ENCODE data around the gene SORCS2.

Gene SORCS2

DNA sequence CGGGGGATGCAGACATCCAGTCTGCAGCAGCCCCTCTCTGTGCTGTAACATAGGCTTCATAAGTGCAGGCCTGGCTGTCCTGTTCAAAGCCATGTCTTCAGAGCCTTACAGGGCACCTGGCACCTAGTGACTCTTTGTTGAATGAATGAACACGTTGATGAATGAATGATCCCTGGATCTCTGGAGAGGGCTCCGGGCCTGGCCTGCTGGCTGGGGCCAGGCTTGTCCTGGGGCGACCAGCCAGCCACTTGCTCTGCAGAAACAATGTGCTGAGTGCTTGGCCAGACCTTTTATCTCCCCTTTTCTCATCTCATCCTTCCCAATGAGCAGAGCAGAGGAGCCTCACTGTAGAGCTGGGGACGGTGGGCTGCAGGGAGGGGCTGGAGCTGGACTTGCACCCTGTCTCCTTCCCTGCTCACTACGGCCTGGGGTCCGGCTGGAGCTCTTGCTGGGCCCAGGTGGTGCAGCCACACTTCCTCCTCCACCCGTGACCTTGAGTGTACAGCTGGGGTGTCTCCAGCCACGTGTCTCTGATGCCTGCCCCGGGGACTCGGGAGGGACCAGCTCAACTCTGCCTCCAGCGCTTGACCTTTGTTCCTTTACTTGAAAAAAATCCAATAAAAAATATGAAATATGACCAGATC lies 164.5 kb downstream of the SORCS2 start:
- DNase-seq (ENCODE audit: low read depth) = no peak

DNA sequence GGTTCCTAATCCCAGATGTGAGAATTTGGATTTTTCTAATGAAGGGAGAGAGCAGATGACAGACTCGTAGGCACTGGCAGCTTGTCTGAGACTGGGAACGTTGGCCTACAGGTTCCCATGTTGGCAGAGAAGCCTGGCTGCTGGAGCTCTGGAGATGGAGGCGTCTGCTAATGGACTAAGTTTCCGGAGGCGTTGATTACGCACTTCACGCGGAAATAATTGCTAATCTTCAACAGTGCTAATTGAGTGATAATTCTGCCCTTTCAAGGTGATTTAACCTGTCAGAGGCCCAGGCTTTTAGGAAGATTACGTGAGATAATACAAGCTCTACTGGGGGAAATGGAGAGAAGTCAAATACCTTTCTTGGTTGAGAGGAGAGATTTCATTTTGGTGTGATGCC lies 165.0 kb downstream of the SORCS2 start:
- DNase-seq (ENCODE audit: low read depth) = no peak

DNA sequence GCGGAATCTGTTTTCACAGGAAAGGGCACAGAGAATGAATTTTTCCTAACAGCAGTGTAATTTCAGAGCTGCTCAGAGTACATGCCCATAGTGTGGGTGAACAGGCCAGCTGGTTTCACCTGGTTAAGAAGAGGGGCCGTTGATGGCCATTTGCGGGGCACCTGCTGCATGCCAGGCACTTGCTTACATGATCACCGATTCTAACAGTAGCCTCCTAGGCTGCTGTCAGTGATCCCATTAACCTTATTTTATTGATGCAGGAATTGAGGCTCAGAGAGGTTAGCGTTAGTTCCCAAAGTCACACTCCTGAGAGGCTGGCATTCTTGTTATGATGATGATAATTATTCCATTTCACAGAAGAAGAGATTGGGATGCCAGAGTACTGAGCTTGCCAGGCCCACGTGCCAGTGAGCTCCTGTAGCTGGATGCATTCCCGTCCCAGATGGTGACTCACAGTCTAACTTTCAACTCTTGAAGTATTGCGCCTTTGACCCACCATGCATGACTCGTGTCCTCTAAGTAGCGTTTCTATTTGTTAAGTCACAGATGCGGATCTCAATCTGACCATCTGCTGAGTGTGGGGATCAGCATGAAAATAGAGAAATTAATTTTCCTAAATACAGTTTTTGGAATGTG lies 165.9 kb downstream of the SORCS2 start:
- DNase-seq (ENCODE audit: low read depth) = no peak

DNA sequence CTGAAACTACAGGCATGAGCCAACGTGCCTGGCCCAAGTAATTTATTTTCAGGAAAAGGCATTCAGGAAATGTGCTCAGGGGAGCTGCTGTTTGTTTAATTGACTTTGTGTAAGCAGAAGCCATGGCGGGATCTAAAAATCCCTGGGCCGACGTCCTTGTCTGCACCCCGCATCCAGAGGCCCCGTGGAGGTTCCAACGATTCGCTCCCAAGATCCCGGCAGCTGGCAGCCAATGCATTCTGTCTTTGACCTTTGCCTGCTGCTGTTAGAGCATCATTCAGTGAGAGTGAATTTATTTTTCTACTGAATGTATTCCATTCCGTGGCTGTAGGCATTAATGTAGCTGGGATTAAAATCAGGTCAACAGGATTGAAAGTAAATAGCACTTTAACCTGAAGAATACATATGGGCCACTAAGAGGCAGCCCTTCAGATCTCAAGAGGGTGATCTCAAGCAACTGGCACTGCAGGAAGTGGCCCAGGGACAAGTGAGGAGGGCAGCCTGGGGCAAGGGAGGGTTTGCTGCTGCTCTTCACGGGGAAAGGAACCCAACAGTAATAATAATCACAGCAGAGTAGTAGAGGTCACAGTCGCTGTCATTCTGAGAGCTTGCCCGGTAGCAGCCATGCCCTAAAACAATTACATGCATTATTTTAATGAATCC lies 167.2 kb downstream of the SORCS2 start:
- DNase-seq (ENCODE audit: low read depth) = no peak

DNA sequence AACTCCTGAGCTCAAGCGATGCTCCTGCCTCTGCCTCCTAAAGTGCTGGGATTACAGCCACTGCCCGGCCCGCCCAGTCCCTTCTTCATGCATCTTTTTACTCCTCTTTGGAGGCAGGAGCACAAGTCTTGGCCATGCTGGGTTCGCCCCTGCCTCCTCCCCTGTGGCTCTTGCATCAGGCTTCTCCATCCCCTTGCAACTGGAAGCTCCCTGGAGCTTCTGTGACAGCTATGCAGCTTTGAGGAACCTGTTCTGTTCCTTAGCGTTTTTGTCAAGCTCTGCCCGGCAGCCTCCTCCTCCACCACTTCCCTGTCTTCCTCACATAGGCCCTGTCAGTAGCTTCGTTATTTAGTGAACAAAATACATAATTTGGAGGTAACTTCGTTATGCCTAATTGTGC lies 168.5 kb downstream of the SORCS2 start:
- DNase-seq (ENCODE audit: low read depth) = no peak

DNA sequence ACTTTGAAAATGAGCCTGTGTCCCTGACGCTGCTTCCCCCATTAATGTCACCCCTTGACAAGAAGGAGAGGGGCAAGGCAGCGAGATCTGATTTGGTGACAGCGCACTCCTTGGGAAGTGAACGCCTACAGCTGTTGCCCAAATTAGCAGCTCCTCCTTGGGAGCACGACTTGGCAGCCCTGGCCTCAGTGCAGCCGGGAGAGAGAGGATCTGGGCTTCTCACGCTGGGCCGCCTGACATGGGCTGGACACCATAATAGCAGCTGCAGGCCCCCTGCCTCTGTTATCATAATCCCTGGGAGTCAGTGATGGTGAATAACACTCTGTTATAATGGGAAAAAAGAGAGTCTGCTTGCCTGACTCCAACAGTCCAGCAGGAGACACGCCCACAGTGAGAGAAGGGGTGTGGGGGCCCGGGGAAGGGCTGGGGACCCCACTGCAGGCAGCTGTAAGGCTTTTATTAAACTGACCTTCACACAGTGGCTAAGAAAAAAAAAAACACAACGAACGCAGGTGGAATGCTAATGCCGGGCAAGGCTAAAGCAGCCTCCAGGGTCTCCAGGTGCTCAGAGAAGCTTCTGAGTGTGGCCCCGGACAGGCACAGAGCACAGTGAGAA lies 169.1 kb downstream of the SORCS2 start:
- DNase-seq (ENCODE audit: low read depth) = no peak

DNA sequence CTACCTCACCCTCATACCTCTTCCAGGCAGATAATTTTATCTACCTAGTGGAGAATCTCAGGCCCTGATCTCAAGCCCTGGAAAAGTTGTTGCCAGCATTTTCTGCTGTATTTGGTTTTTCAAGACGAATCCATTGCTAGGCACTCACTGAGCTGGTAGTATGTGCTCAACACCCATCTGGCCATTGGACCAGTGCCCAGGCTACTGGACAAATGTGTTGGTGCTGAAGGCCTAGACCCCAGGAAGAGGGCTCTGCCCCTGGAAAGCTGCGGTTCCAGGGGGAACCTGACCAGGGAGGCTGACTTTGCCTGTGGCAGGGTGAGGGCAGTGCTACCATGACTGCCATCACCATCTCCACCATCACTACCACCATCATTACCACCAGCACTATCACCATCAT lies 170.0 kb downstream of the SORCS2 start:
- no peak for DNase-seq (ENCODE audit: low read depth)

DNA sequence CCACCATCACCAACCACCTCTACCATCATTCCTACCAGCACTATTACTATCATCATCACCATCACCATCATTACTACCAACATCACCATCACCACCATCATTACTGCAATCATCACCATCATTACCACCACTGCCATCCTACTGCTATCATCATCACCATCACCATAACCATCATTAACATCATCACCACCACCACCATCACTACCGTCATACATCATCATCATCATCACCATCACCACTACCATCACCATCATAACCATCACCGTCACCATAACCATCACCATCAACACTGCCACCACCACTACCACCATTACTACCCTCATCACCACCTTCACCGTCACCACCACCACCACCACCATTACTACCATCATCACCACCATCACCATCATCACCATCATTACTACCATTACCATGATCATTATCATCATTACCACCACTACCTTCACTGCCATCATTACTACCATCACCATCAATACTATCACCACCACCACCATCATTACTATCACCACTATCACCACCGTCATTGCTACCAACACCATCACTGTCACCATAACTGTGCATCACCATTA lies 170.6 kb downstream of the SORCS2 start:
- DNase-seq (ENCODE audit: low read depth) = no peak

DNA sequence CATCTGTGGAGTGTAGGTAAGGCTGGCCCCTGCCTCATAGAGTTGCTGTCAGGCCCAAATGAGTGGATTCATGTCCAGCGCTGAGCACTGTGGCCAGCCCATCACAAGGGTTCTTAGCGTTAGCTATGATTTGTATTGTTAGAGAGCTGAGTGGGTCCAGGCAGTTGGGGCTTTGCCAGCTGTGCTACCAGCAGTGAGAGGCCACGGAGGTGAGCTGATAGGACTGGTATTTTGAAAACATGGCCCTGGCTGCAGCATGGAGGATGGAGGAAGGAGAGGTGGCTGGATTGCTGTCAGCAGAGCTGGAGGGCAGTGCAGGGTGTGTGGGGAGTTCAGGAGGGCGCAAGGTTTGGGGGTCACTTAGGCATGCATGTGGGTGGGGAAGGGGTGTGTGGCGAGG lies 172.6 kb downstream of the SORCS2 start:
- DNase-seq (ENCODE audit: low read depth) = no peak

DNA sequence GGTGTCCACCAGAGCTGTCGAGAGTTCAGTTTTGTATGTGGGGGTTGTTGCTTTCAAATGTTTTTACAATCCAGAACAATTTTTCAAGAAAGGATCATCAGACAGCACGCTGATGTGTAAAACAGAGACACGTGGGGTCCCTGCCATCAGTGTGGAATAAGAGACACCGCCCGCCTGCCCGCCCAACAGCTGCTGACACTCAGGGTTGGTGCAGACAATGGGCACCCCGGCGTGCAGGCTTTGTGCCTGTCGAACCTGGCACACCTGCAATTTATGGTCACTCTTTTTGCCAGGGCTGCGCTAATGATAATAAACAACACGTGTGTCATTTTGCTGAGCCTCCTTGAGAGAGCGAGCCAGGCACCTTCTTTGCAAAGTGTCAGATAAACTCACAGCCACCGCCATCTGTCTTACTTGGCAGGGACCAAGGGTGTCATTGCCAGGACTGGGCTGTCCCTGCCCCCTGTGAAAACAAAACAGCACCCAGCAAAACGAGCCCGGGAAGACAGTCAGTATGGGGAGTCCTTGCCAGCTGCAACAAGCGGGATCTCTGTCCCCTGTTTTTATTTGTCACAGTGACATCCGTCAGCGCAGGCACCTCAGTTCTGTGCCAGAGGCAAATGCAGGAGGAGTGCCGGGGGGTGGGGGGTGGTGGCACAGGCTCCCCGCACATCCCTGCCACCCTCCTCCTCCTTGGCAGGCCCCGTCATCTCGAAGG lies 173.3 kb downstream of the SORCS2 start:
- DNase-seq (ENCODE audit: low read depth) = no peak

DNA sequence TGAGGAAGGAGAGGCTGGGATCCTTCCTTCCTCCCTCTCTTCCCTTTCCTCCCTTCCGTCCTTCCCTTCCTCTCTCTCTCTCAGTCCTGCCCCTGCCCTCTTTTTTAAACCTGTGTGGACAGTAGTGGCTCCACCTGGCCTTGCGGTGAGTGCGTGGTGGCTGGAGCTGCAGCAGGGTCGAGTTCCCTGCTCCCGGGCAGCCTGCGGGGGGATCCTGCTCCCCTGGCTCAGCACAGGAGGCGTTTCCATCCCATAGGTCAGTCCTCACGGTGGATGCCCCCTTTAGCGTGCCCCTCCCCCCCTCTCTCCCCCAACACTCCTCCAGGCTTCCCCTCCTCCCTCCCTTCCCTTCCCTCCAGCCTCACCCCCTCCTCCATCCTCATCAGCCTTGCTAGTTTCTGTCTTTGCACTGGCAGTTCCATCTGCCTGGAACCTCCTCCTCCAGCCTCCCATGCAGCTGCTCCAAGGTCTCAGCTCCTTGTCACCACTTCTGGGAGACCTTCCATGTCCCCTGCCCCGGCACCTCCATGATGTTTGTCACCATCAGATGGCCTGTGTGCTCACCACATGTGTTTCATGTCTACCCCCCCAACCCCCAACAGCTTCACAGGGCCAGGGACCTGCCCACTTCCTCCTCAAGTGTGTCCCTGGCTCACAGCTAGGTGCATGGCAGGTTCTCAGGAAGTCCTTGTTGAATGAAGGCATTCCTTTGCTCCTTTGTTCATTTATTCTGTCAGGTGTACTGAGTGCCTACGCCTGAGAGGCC lies 174.0 kb downstream of the SORCS2 start:
- no peak for DNase-seq (ENCODE audit: low read depth)

DNA sequence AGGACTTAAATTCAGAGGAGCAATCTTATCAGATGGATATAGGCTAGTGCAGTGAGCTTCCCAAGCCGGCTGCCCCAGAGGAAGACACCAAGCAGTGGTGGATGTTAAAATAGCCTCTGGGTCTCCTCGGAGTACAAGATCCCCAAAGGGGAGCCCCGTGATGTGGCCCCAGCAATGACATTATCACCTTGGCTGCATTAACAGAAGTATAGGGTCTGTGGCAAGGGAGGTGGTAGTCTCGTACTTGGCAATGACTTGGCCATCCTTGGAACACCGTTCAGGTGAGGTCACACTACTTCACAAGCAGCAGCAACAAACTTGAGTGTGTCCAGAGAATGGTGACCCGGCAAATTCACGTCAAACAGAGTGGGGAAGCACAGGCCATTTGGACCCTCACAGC lies 174.6 kb downstream of the SORCS2 start:
- DNase-seq (ENCODE audit: low read depth) = no peak

DNA sequence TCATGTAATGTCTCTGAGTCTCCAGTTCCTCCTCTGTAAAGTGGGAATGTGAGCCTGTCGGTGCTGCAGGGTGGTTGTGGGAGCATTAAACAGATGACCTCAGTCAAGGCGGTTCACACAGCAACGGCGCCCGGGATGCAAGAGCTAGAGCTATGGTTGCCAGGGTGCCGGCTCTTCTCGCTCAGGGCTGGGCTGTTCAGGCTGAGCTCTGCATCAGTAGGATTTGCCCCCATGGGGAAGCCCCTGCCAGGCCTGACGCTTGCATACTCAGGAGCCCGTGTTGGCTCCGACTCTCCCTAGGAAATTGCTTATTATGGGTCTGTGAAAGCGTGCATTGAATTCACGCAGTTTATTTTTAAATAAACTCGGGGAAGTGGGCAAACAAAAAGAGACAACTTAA lies 175.1 kb downstream of the SORCS2 start:
- DNase-seq (ENCODE audit: low read depth) = no peak

DNA sequence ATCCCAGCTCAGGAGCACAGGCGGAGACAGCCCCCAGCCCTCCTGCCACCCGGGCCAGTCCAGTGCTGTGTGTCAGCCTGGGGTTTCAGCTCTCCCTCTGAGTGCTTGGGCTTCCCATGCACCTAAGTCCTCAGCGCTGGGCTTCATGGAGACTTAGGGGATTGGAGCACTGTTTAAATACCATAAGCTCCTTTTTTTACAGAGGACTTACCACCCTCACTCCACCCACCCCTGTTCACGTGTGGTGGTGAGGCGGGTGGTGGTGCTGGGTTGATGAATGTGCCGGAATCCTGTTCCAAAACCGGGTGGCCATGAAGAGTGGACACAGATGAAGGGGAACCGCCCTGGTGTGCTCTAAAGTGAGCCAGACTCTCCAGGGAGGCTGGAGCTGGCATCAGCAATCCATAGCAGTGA lies 175.5 kb downstream of the SORCS2 start:
- no peak for DNase-seq (ENCODE audit: low read depth)

DNA sequence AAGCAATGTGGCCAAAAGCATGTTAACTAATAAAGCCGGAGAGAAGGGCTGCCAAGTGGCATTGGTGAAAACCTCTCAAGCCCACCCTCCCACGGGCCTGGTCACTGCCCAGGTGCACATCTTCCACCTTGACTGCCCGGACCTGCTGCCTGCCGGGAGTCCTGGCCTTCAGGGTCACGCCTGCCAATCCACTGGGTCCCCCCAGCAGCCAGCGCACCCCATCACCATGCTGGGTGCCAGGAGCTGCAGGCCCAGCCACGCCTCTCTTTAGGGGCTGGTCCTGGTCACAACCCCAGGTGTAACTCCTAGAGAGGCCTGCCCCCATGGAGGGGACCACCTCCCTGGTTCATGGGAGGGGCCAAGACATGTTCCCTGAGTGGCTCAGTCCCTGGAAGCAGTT lies 176.0 kb downstream of the SORCS2 start:
- DNase-seq (ENCODE audit: low read depth) = no peak

DNA sequence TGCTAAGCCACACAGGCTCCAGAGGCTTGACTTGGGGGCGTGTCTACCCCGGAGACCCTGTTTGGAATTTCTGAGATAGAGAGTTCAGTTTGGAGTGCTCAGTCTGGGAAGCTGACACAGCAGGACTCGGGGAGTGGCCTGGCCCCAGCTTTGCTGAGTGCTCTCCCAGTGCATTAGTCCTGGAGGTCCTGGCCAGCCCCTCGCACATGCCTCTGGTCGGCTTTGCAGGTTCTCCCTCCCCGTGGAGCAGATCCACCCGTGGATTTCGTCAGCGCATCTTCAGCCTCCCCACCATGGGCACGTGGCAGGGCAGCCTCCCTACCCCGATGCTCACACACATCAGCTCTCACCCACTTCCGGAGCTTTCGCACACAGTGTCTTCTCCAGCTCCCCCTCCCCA lies 177.2 kb downstream of the SORCS2 start:
- DNase-seq (ENCODE audit: low read depth) = no peak

DNA sequence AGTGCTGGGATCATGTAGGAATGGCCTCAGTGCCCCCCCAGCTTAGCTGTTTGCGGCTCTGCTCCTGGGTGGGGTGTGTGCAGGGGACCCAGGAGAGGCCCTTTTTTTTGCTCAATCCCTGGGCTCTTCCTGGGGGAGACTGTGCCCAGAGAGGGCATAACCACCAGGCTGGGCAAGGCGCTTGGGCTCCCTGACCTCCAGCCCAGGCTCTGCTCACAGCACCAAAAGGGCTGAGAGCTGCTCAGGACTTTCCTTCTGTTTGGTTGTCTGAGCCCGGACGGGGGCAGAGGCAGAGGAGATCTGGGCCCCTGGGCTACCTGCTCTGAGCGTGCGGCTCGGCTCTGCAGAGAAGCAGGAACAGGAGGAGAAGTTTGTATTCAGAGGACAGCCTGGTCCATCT lies 177.7 kb downstream of the SORCS2 start:
- DNase-seq (ENCODE audit: low read depth) = no peak

DNA sequence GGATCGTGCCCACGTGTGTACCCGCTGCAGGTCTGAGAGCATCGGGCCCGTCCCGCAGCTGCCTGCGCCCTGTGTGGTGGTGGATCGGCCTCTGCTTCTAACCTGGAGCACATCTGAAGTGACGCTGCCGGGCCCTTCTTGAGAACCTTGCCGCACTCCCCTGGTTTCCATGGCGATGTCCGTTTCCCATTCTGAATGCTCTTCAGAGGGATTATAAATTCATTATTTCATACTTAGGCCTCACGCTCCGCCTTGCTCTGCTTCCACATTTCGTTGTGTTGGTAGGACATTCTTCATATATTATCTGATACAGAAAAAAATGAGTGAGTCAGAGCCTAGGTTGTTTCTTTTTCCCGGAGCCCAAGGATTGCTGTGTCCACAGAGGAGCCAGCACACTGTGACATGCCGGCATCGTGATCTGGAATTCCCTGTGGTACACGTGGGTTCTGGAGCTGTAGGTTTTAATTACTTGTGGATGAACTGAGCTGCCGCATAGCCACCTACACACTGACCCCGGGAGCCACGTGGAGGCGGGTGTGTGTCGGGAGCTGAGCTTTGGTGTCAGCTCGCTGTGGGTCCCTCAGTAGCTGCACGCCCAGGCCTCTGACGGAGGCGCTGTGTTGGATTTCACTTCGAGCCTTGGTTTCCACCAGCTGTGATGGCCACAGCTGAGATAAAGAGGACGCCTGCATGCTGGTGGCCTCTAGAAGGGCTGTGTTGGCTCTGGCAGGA lies 179.0 kb downstream of the SORCS2 start:
- DNase-seq (ENCODE audit: low read depth) = no peak

DNA sequence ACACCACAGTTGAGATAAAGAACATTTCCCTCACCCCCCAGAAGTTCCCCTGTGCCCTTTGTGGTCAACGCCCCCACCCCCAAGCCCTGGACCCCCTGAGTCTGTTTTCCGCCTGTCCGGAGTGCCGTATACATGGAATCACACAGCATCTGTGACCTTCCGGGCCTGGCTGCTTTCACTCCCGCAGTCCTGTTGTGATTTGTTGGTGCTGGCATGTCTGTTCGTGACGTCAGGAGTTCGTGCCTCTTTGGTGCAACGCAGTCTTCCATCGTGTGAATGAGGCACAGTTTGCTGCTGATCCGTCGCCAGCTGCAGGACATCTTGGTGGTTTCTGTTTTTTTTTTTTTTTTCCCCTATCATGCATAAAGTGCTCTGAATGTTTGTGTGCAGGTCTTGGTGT lies 180.3 kb downstream of the SORCS2 start:
- DNase-seq (ENCODE audit: low read depth) = no peak

DNA sequence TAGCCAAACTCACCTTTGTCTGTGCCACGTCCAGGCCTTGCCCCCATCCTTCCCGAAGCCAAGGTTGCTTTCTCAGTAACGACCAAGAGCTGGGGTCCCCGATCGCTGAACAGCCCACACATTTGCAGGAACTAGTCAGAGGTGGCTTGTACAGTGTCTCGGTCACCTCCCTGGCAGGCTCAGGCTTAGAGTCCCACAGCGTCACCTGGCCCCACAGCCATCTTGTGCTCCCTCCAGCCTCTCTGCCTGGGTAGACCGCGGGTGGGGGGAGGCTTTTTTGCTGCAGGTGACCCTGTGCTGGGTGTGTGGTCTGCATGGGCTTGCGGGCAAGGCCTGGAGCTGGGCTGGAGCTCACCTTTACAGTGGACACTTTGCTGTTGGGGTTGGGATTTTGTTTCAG lies 182.2 kb downstream of the SORCS2 start:
- no peak for DNase-seq (ENCODE audit: low read depth)

DNA sequence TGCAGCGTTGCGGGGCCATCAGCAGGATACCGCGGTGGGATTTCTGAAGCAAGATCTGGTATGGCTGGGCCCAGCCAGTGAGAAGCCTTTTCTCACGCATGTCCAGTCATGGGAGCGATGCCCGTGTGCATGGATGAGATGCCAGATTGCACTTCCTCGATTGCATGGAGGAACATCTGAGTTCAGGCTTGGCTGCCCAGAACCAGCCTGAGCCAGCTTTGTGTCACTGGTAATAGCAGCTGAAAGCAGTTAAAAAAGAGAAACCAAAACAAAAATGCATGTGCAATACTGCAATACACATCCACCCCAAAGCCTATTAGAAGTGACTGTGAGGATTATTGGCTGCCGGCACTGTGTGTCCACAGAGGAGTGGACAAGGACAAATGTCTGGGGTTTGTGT lies 183.1 kb downstream of the SORCS2 start:
- no peak for DNase-seq (ENCODE audit: low read depth)

All from activated T-helper 1 cell treated with Interleukin-2 at 50 U/mL for 16 hours (primary cell).